ENCODE data around the gene TRPM1. TPM values are rescaled to one million over a fixed set of nuclear protein-coding genes. Genes with fewer than 3 reads are reported as not detected.

TRPM1 gene
- total and polyA plus RNA-seq, 9 of the 15 experiments (the other 6 are each of a cell fraction or from before 2014, with no cell fraction given) = 0.01 to 0.06 (median 0.03) TPM; not detected in 5

DNA sequence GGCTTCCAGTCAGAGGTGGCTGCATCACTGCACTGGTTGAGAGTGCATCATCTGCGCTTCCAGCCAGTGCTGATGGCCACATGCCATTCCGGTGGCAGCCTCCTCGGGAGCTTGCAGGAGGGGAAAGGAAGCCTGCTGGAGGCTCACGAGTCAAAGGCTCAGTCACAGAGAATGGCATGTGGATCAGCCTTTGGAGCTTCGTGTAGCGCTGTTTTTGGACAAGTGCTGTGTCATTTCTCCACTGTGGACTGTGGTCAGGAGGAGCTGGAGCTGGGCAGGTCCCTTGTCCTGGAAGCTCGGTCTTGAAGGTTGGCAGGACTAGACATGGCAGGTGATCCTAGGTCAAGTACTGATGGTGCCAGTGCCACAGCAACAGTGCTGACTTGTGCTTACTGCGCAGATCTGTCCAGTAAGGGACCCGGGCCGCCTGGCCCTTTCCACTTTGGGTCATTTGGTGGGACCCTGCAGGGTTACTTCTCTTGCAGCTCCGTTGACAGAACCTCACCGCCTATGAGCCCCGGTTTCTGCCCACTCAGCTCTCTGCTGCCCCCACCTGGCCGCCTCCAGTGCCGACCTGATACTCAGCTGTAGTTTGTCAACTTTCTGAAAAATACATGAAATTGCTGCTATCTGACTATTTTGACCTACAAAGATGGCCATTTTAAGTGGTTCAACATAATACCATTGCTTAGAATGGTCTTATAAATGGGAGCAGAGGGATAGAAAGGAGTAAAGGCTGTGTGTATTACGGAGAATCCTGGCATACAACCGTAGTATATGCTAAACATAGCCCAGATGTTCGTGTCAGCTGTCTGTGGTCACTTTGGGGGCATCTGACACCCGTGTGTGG is 27.6 kb upstream of the TRPM1 start:
- Histone ChIP-seq H3K4me2 (ENCODE audit: insufficient read depth, low read length) (no peak overlapping the region), H3K36me3 (ENCODE audit: control insufficient read depth, insufficient read depth, low read length) (no peaks in the 10 kb centered on the region), H3K9me1 (ENCODE audit: control insufficient read depth, insufficient read depth, low read length) (no peaks in the 10 kb centered on the region), H3K4me3 (no peak overlapping the region), H3K27me3 (ENCODE audit: control insufficient read depth in 2 of 2, insufficient read depth in 2 of 2, low read length in 2 of 2) (peaks cover 5 to 22% of the 10 kb centered on the region in 2 experiments; a peak in 3 of 5 replicates), H3K79me2 (ENCODE audit: control insufficient read depth, insufficient read depth, low read length) (no peaks in the 10 kb centered on the region), H3K9ac (ENCODE audit: insufficient read depth in 1 of 2, low read depth in 2 of 2, low read length in 2 of 2) (no peak overlapping the region), H4K20me1 (replicated peaks; ENCODE audit: control insufficient read depth, insufficient read depth, low read length) (peaks cover 5% of the 10 kb centered on the region; the same call in 1 of the 2 replicates), H2AFZ (ENCODE audit: low read depth, low read length) (no peak overlapping the region), H3K9me3 (replicated peaks; ENCODE audit: control insufficient read depth, insufficient read depth, low read depth, low read length) (no peaks in the 10 kb centered on the region), H3K4me1 (replicated peaks in 1 of 2; ENCODE audit: control insufficient read depth in 2 of 2, insufficient read depth in 2 of 2, low read length in 2 of 2) (no peaks in the 10 kb centered on the region), H3K27ac (ENCODE audit: extremely low read depth, low read depth, low read length) (no peak overlapping the region)
- ChIA-PET CTCF (ENCODE audit: low intra/inter-chr PET ratio) (no interaction called here), POLR2A (no interaction called here)
- WGBS (ENCODE audit: insufficient coverage, low coverage, missing lambda C conversion rate) = under 1% methylated on average over 19 of the region's 19 CpGs
- ATAC-seq = peak; percentile 96
- no TSS peak for BruUV-seq (replicated peaks)
- FAIRE-seq = peak; percentile 89
- peak; percentile 59 to 68 (median 66) for DNase-seq (ENCODE audit: extremely low read depth in 1 of 4, low spot score in 3 of 4)
- in situ Hi-C loops (cut with MboI) (no loop called here), intact Hi-C loops (cut with micrococcal nuclease) (loop anchor here (2.0 to 10.0 kb wide), 2 partner anchors 134 to 326 kb away; partner anchors contain the start of gene MTMR10)
- TF ChIP-seq SREBF1 (IDR thresholded peaks at IDR 0.05; ENCODE audit: borderline replicate concordance, low read depth, low read length) (no peak), ZNF316 (IDR thresholded peaks at IDR 0.05) (peak; percentile 73), MYNN (IDR thresholded peaks at IDR 0.05) (no peak), MYNN (CRISPR knock-in tag; IDR thresholded peaks at IDR 0.05) (no peak), RBM14 (IDR thresholded peaks at IDR 0.05; ENCODE audit: borderline replicate concordance, insufficient read depth, low read depth, low read length) (no peak), PCBP1 (IDR thresholded peaks at IDR 0.05; ENCODE audit: low read depth, low read length, poor library complexity, severe bottlenecking) (no peak), HEY1 (CRISPR knock-in tag; IDR thresholded peaks at IDR 0.05; ENCODE audit: borderline replicate concordance) (peak; percentile 50; the same call in 1 of the 2 replicates), MEIS2 (IDR thresholded peaks at IDR 0.05; ENCODE audit: partially characterized antibody) (no peak), ZC3H4 (CRISPR knock-in tag; IDR thresholded peaks at IDR 0.05; ENCODE audit: borderline replicate concordance) (no peak), STAG1 (CRISPR knock-in tag; IDR thresholded peaks at IDR 0.05; ENCODE audit: borderline replicate concordance) (peak; percentile 59; the same call in 1 of the 2 replicates), NCOA4 (IDR thresholded peaks at IDR 0.05; ENCODE audit: partially characterized antibody) (no peak), SMC3 (conservative IDR thresholded peaks at IDR 0.05; ENCODE audit: insufficient read depth, low read depth, low read length) (peak; percentile 83), CC2D1A (IDR thresholded peaks at IDR 0.05) (0 out of 2 replicates have a peak, but pooled peaks have one; percentile 40), MAFG (tag; conservative IDR thresholded peaks at IDR 0.05) (peak; percentile 50; the same call in 1 of the 2 replicates), EZH2 (IDR thresholded peaks at IDR 0.05; ENCODE audit: borderline replicate concordance, low read depth, low read length) (no peak), CCNT2 (IDR thresholded peaks at IDR 0.05; ENCODE audit: borderline replicate concordance, extremely low read depth, insufficient read length, low read depth, low read length) (no peak), RAD21 (CRISPR knock-in tag; conservative IDR thresholded peaks at IDR 0.05 in 1 of 2, IDR thresholded peaks at IDR 0.05 in 1 of 2) (peak; percentile 63 to 83)
- TF ChIP-seq, protein P1, sequence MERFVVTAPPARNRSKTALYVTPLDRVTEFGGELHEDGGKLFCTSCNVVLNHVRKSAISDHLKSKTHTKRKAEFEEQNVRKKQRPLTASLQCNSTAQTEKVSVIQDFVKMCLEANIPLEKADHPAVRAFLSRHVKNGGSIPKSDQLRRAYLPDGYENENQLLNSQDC (CRISPR knock-in tag; IDR thresholded peaks at IDR 0.05) = no peak
